Small intestine (tissue), 7 donors: ENCODE data around the gene RPL23. TPM values are rescaled to one million over a fixed set of nuclear protein-coding genes. Genes with fewer than 3 reads are reported as not detected.

Experiments used
- DNase-seq, 2 donors: peaks; one replicate each; pipeline versions ENCODE4 v3.0.0 to v3.0.0-alpha.2; 2013
- FAIRE-seq: peaks from 2 replicates; lab custom pipeline; 2012; peaks lifted over from hg19 to GRCh38; lab: Jason Lieb, UNC
- H3K27ac ChIP-seq, 3 donors: one replicate each; pipeline ENCODE4 v1.5.1; 2013; ENCODE audit warnings: low read length in 2 of 3, mild to moderate bottlenecking in 2 of 3, control low read depth in 1 of 3, inconsistent platforms in 1 of 3, low read depth in 1 of 3, moderate library complexity in 1 of 3
- H3K27me3 ChIP-seq, 3 donors: one replicate each; pipeline ENCODE4 v1.6.1; 2013; ENCODE audit warnings: low read length in 3 of 3, inconsistent platforms in 1 of 3; ENCODE audit not compliant: control insufficient read depth in 3 of 3, insufficient read depth in 3 of 3
- H3K36me3 ChIP-seq, 3 donors: one replicate each; pipeline ENCODE4 v1.6.1; 2013; ENCODE audit warnings: low read length in 3 of 3, inconsistent platforms in 1 of 3, low read depth in 1 of 3, mild to moderate bottlenecking in 1 of 3, moderate library complexity in 1 of 3; ENCODE audit not compliant: control insufficient read depth in 3 of 3, insufficient read depth in 2 of 3
- H3K4me1 ChIP-seq, 3 donors: one replicate each; pipeline ENCODE4 v1.6.1; 2013; ENCODE audit warnings: low read length in 2 of 3, inconsistent platforms in 1 of 3, low read depth in 1 of 3, mild to moderate bottlenecking in 1 of 3, moderate library complexity in 1 of 3; ENCODE audit not compliant: control insufficient read depth in 3 of 3, insufficient read depth in 2 of 3
- H3K4me3 ChIP-seq, 3 donors: one replicate each; pipeline ENCODE4 v1.5.1; 2013; ENCODE audit warnings: low read length in 3 of 3, control low read depth in 1 of 3, inconsistent platforms in 1 of 3, low read depth in 1 of 3, mild to moderate bottlenecking in 1 of 3, moderate library complexity in 1 of 3
- H3K9me3 ChIP-seq, 2 donors: one replicate each; pipeline ENCODE4 v1.6.1; 2013; ENCODE audit warnings: low read depth in 1 of 2, low read length in 1 of 2; ENCODE audit not compliant: control insufficient read depth in 2 of 2, insufficient read depth in 1 of 2
- WGBS, 3 donors: extraction: QIAGEN DNeasy Blood & Tissue Kit; methylation state at CpG; one replicate each; pipeline ENCODE4 v1.1.7; 2013; 5-methylcytosine and 5-hydroxymethylcytosine counted together
- polyA plus RNA-seq, 4 donors: library from polyadenylated mRNA; stranded (reverse) in 3 of 4; unstranded in 1 of 4; fragments of 200-250 nt in 3 of 4; fragments of 120-200 nt in 1 of 4; gene quantifications; one replicate each; pipeline versions ENCODE4 v1.2.1 to v1.2.3, GENCODE V29; 2013
- donor health status: healthy with polysubstance abuse.
- donor health status: control.
- donor health status: control.
- donor health status: Bipolar disorder and iron deficiency.
- donor health status: healthy.

RPL23 gene
- polyA plus RNA-seq, 4 donors = 1,251 to 3,207 (median 2,577) TPM

- no peaks in the 10 kb centered on the region for H3K27me3 ChIP-seq
- DNase-seq (peak; percentile 91 to 100), FAIRE-seq (no peak)
- no peaks in the 10 kb centered on the region for H3K9me3 ChIP-seq
- H3K4me1 ChIP-seq = peaks cover 0 to 9% (median 3%) of the 10 kb centered on the region in 3 donors
- H3K4me3 ChIP-seq = peak within 1 kb of the TSS; percentile 79 to 96 (median 93)
- WGBS, 3 donors = 1 to 2% (median 1%) methylated on average over 54 to 55 of the region's 55 CpGs
- peak within 1 kb of the TSS; percentile 94 to 99 (median 95) for H3K27ac ChIP-seq
- peaks cover 3 to 21% (median 5%) of the 10 kb centered on the region in 3 donors for H3K36me3 ChIP-seq
Measured at GRCh38 chr17:38824899-38825761, 28.4 kb downstream of the RPL23 start, which contains the start of gene CWC25. CWC25 (minus strand) TSS chr17:38825321; CDS start chr17:38825183, 138 bp downstream.

- no peak overlapping the region for H3K27ac ChIP-seq
- FAIRE-seq (no peak), DNase-seq (no peak)
Measured at GRCh38 chr17:38815576-38816193, 37.8 kb downstream of the RPL23 start.

GRCh38 chr17:38809828-38810227 lies 43.7 kb downstream of the RPL23 start:
- no peak for FAIRE-seq
- WGBS, 3 donors = 95 to 96% (median 96%) methylated on average over 7 of the region's 7 CpGs
- Histone ChIP-seq H3K4me1 (peaks cover 0 to 4% (median 0%) of the 10 kb centered on the region in 3 donors), H3K27me3 (no peaks in the 10 kb centered on the region), H3K4me3 (no peak overlapping the region), H3K36me3 (peaks cover 13 to 91% (median 35%) of the 10 kb centered on the region in 3 donors), H3K9me3 (no peaks in the 10 kb centered on the region), H3K27ac (no peak overlapping the region)
- no peak for DNase-seq

More at GRCh38 chr17:38815576-38816193, 37.8 kb downstream of the RPL23 start:
- Histone ChIP-seq H3K4me3 (no peak overlapping the region), H3K27me3 (no peaks in the 10 kb centered on the region), H3K4me1 (peaks cover 0 to 4% (median 0%) of the 10 kb centered on the region in 3 donors), H3K9me3 (no peaks in the 10 kb centered on the region), H3K36me3 (peaks cover 6 to 79% (median 23%) of the 10 kb centered on the region in 3 donors)
- WGBS, 3 donors = 68 to 78% (median 74%) methylated on average over 8 of the region's 8 CpGs

- H3K4me3 ChIP-seq = peak overlapping the region; percentile 53 to 88 (median 78)
- DNase-seq = no peak
- WGBS, 3 donors = 16 to 22% (median 18%) methylated on average over 14 of the region's 14 CpGs
- peak overlapping the region; percentile 94 to 99 (median 96) for H3K27ac ChIP-seq
- peaks cover 11 to 31% (median 12%) of the 10 kb centered on the region in 3 donors for H3K4me1 ChIP-seq
- H3K27me3 ChIP-seq = no peaks in the 10 kb centered on the region
- no peaks in the 10 kb centered on the region for H3K9me3 ChIP-seq
- H3K36me3 ChIP-seq = peaks cover 10 to 28% (median 10%) of the 10 kb centered on the region in 3 donors
- no peak for FAIRE-seq
Measured at GRCh38 chr17:38800237-38800760, 53.2 kb downstream of the RPL23 start.

- Histone ChIP-seq H3K36me3 (peaks cover 10 to 28% (median 10%) of the 10 kb centered on the region in 3 donors), H3K27me3 (no peaks in the 10 kb centered on the region), H3K4me1 (peaks cover 11 to 31% (median 12%) of the 10 kb centered on the region in 3 donors), H3K27ac (peak within 1 kb of the TSS; percentile 94 to 99 (median 96)), H3K4me3 (peak within 1 kb of the TSS; percentile 67 to 88 (median 78)), H3K9me3 (no peaks in the 10 kb centered on the region)
- FAIRE-seq (no peak), DNase-seq (peak; percentile 97 to 99)
- 1 to 2% (median 1%) methylated on average over 38 to 76 of the region's 76 CpGs for WGBS, 3 donors
Measured at GRCh38 chr17:38799501-38800236, 53.9 kb downstream of the RPL23 start, which contains the start of gene PIP4K2B. PIP4K2B (minus strand) TSS chr17:38799556; CDS start chr17:38799424, 132 bp downstream.

- DNase-seq = peak in 1 of 2 donors; percentile 51
- peaks cover 9 to 25% (median 9%) of the 10 kb centered on the region in 3 donors for H3K36me3 ChIP-seq
- WGBS, 3 donors = 0 to 1% (median 0%) methylated on average over 34 to 53 of the region's 53 CpGs
- H3K27ac ChIP-seq = peak overlapping the region; percentile 38 to 90 (median 76)
- no peak for FAIRE-seq
- H3K27me3 ChIP-seq = no peaks in the 10 kb centered on the region
- peak overlapping the region; percentile 67 to 88 (median 78) for H3K4me3 ChIP-seq
- peaks cover 11 to 31% (median 12%) of the 10 kb centered on the region in 3 donors for H3K4me1 ChIP-seq
- H3K9me3 ChIP-seq = no peaks in the 10 kb centered on the region
Measured at GRCh38 chr17:38798614-38799500, 54.7 kb downstream of the RPL23 start.
